Frontal cortex (tissue), 4 donors: Measurements from ENCODE around the gene PALD1. TPM values are rescaled to one million over a fixed set of nuclear protein-coding genes. Genes with fewer than 3 reads are reported as not detected.
"Not testable (repeated sequence)": the region's sequence is repeated elsewhere in the genome, so short reads cannot be mapped to it uniquely, and the experiment has no call there.

Experiments
- DNase-seq, 2 donors: peaks; one replicate each; pipeline ENCODE4 v3.0.0; 2012; ENCODE audit warnings: low spot score in 2 of 2
- FAIRE-seq: peaks from 2 replicates; lab custom pipeline; 2012; peaks lifted over from hg19 to GRCh38; lab: Jason Lieb, UNC
- total RNA-seq: library from RNA; depleted of rRNA; stranded (reverse); fragments of >200 nt; gene quantifications from one replicate; pipeline ENCODE4 v1.2.3, GENCODE V29; 2014
- donor health status: control.
- donor health status: control.
- donor health status: control.

The PALD1 gene
- total RNA-seq, 1 donor from 2014 or later, result 6.9 TPM

GRCh38 chr10:70596110-70596798 lies 117.7 kb downstream of the PALD1 start:
- FAIRE-seq, result no peak

DNA sequence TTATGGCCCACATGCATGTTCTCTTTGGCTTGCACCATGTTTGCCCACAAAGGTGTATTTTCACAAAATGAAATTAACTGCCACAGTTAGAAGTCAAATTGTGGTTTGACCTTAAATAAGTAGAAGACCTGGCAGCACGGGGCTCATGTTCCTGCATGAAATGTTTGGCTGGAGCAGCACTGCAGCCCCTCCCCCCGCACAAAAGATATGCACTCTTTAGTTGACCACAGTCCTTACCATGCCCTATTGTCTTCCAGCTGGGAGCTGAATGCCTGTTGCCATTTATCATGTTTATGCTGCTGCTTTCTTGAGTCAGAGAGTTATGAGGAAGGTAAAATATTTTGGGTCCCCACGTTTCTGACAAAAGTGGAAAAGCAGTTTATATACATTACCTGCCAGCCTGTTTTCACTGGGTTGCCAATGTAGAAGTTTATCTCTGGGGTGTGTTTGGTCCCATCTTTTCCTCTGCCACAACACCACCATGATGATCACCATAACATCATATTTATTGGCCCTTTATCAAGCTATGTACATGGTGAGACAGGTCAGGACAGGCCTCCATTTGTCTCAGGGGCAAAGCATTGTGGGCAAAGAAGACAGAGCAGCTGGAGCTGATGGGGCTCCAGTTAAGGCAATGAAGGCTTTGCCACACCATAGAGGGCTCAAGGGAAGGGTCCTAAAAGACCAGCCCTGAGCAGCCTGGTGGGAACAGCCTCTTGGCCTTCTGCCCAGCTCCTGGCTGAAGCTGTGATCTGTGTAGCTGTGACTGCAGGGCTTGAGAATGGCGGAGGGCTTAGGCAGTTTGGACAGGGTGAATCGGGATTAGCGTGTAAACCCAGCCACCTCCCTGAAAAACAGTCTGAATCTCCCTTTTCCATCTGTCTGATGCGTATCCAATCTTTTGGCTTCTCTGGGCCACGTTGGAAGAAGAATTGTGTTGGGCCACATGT lies 118.6 kb downstream of the PALD1 start:
- no peak for DNase-seq
- no peak for FAIRE-seq

More at GRCh38 chr10:70596110-70596798, 117.7 kb downstream of the PALD1 start:
- DNase-seq, result peak; percentile 47 to 58

DNA sequence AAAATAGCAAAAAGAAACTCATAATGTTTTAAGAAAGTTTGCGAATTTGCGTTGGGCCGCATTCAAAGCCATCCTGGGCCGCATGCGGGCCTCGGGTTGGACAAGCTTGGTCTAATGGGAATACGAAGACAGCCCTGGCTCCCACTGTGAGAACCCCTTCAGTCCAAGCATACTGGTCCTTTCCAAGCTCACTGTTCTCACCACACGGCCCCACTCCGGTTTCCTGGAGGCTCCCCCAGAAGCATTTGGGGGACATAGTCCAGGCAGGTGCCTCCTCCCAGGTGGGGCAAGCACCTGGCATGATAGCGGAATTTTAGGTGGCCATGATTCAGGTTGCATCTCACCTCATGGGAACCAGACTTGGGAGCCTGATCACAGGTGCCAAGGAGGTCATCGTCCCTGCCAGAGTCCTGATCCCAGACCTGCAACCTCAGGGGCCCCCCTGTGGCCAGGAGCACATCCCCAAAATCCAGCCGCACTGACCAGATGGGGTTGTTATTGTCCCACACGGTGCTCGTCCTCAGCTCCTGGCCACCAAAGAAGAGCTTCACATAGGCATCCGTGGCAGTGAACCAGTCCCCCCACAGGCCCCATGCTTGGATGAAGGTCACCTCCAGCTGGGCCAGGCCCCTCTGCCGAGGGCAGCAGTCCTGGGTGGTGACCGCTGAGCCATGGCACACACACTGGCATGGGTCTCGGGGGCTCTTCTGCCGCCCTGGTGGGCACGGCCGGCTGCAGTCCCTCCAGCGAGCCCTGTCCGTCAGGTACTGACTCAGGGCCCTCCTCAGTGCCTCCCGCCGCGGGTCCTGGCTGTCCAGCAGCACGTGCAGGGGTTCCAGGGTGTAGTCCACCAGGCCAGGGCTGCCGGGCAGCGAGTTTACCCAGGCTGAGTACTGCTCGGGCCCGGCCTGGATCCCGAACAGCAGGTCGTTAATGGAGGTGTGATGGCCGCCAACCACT lies 119.6 kb downstream of the PALD1 start:
- FAIRE-seq, result no peak
- DNase-seq, result no peak

DNA sequence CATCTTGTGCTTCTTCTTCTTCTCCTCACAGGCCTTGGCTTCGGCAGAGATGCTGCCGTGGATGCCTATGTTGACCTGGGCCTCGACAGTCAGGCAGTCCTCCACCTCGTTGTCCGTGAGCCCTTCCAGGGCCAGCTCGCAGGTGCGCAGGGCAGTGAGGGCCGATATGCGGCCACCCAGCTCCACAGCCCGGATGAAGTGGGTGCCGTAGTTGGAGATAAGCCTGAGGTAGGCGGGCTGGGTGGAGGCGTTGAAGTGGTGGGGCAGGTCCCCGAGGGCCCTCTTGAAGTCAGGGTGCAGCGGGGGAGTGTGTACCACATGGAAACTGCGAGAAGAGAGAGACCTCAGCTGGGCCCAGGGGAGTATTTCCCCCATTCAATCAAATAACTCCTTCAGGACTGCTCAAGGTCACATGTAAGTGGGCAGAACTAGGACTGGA lies 120.3 kb downstream of the PALD1 start:
- DNase-seq, result no peak
- no peak for FAIRE-seq

DNA sequence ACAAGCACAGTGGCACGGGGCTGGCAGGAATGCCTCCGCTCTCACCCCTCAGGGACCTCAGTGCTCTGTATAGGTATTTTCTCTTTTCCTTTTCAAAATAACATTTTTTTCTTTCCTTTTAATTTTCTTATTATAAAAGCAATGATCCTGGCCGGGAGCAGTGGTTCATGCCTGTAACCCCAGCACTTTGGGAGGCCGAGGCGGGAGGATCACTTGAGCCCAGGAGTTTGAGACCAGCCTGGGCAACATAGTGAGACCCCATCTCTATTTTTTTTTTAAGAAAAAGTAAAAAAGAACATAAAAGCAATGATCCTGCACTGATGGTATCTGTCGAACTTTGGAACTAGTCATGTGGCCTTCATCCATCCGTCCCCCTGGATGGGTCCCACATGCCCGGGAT lies 120.8 kb downstream of the PALD1 start:
- no peak for DNase-seq
- FAIRE-seq, result no peak

DNA sequence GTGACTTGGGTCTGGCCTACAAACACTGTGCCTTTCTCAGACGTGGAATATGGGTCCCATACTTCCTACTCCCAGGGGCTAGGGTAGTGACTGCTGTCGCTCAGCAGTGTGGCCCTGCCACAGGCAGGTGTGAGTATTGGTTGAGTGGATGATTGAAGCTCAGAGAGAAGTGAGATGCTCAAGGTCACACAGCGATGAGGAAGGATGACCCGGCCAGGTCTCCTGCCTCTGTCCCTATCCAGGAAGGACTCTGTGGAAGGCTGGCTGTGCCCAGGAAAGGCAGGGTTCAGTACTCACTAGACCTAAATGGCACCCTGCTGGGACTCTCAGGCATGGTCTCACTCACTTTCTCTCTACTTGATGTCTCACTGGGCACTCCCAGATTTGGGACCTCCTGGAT lies 121.2 kb downstream of the PALD1 start:
- FAIRE-seq, result no peak
- DNase-seq, result no peak

DNA sequence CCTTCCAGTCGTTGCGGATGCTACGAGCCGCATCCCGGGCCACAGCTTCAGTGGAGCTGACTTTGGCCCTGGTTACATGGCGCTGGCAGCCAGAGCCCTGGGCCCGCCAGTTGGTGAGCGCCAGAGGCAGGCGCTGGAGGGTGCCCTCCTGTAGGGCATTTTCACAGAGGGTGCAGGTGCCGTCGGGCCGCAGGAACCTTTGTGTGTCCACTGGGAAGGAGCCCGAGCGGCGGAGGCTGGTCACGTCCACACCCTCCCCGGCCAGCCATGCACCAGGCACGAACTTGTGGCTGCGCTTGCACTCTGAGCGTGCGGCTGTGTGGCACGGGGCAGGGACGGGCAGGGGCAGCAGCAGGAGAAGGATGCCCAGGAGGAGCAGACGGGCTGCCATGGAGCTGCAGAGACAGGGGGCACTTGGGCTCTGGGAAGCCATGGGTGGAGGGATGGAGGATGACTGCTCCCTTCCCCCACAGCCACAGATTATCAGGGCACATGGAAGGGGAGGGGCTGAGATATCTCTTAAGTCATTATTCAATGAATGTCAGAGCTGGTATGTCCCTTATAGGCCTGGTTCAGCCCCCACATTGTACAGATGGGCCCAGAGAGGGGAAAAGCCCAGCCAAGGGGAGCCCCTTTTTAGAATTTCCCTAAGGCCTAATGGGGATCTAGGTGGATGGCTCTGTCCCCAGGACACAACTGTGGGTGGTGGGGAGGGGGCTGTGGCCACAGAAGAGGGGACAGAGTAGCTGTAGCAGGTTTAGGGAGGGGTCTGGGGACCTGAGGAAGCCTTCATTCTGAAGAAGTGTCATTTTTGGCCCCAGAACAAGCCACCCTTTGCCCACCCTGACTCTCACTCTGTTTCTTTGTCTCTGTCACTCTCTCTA lies 122.2 kb downstream of the PALD1 start:
- DNase-seq, result no peak
- no peak for FAIRE-seq

- no peak for DNase-seq
- FAIRE-seq, result no peak
These were observed 123.2 kb downstream of the PALD1 start for GRCh38 chr10:70601746-70602145.

- DNase-seq (no peak), FAIRE-seq (no peak)
These were observed 124.3 kb downstream of the PALD1 start, which contains the start of gene PRF1 for GRCh38 chr10:70602665-70603448. Gene PRF1 (minus strand): TSS chr10:70602741. CDS start chr10:70600902, 1,839 bp downstream.

GRCh38 chr10:70603449-70603801 lies 124.9 kb downstream of the PALD1 start:
- FAIRE-seq, result no peak
- no peak for DNase-seq

GRCh38 chr10:70604106-70604505 lies 125.5 kb downstream of the PALD1 start:
- FAIRE-seq (no peak), DNase-seq (no peak)

GRCh38 chr10:70605161-70605560 lies 126.6 kb downstream of the PALD1 start:
- no peak for FAIRE-seq
- no peak for DNase-seq

DNA sequence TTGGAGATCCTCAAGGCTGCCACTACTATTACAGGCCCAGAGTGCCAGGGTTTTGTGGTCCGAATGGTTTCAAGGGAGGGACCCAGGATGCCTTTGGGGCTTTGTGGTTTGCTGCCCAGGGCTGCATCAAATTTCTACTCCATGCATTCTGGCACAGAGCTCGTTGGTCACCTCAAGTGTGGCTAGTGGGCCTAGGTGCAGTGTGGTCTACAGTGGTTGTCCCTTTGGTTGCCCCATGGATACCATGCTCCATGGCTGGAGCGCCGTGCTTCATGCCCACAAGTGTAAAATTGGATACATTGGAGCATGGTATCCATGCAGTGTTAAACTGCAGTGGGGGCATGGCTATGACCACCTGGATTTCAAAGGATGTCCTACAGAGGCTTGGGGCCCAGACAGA lies 129.4 kb downstream of the PALD1 start:
- DNase-seq, result no peak
- no peak for FAIRE-seq

- no peak for DNase-seq
- no peak for FAIRE-seq
These were observed 135.4 kb downstream of the PALD1 start for GRCh38 chr10:70613941-70614340.

- not testable (repeated sequence) for FAIRE-seq, DNase-seq
These were observed 135.8 kb downstream of the PALD1 start for GRCh38 chr10:70614364-70614763.

DNA sequence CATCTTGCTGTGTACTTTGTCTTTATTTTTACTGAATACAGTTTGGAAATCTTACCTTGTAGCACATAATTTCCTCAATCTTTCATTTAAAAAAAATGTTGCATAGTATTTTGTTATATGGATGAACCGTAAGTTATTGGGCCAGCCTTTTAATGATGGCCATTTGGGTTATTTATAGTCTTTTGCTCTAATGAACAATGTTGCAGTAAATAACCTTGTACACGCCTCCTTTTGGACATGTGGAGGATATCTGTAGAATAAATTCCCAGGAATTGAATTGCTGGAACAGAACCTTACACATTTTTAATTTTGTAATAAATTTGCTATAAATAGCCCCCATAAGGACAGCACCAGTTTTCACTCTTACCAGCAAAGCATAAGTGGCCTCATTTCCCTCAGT lies 136.6 kb downstream of the PALD1 start:
- no peak for DNase-seq

DNA sequence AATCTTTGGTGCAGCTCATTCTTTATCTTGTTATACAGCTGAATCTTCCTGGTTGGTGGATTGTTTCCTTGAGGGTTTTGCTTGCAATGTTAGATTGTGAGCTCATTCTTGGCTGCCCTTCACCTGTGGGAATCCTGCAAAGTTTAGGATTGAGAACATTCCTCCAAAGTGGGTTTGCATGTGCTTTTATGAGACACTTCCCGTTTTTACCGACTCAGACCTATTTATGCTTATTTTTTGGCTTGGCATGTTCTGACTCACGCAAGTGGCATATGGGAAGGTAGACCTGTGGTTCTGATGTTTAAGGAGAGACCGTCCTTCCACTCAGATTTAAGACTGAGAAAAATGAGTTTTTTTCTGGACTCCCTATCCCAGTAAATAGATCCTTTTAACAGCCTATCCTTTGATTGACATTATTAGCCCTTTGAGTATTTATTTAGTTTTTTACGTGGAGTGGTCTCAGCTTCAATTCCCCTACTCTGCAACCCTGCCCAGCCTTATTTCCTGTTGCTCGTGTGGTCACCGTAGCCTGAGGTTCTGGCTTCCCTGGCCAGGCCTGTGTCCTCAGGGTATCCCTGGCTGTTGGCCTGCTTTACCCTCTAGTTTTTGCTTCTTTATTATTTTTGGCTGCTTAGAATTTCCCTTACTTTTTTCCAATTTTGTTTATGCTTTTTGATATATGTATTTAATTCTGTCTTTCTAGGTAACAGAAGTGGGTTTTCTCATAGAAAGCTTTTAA lies 137.4 kb downstream of the PALD1 start:
- FAIRE-seq (no peak), DNase-seq (no peak)

More for the DNA sequence above, 136.6 kb downstream of the PALD1 start:
- no peak for FAIRE-seq
